Stimulated activated CD8-positive, alpha-beta memory T cell treated with anti-CD3 and anti-CD28 coated beads, Interleukin-4, amount 100 ng/mL, for 1 hour (primary cell): Measurements from ENCODE around the gene CNTNAP4.

ENCODE experiments used
- DNase-seq, 2 donors: peaks; one replicate each; pipeline ENCODE4 v3.0.0-alpha.2; 2020; ENCODE audit warnings: low read depth in 2 of 2, low spot score in 1 of 2

CNTNAP4 gene

GRCh38 chr16:76276745-76277438 is at the start of gene CNTNAP4:
CNTNAP4 (plus strand) TSS chr16:76277401; CDS start chr16:76277663, 262 bp downstream.
- DNase-seq, result no peak

GRCh38 chr16:76228546-76229146 is 48.6 kb upstream of the CNTNAP4 start:
- no peak for DNase-seq

GRCh38 chr16:76232704-76233103 is 44.5 kb upstream of the CNTNAP4 start:
- no peak for DNase-seq

- DNase-seq, result no peak
Measured at GRCh38 chr16:76235025-76235424, 42.2 kb upstream of the CNTNAP4 start.

- DNase-seq, result no peak
Measured at GRCh38 chr16:76235426-76235825, 41.8 kb upstream of the CNTNAP4 start.

- DNase-seq, result no peak
Measured at GRCh38 chr16:76237471-76237870, 39.7 kb upstream of the CNTNAP4 start.

- DNase-seq, result no peak
Measured at GRCh38 chr16:76241755-76242154, 35.4 kb upstream of the CNTNAP4 start.

- no peak for DNase-seq
Measured at GRCh38 chr16:76243620-76244019, 33.6 kb upstream of the CNTNAP4 start.

GRCh38 chr16:76246587-76246986 is 30.6 kb upstream of the CNTNAP4 start:
- no peak for DNase-seq

- no peak for DNase-seq
Measured at GRCh38 chr16:76265434-76266045, 11.7 kb upstream of the CNTNAP4 start.

- no peak for DNase-seq
Measured at GRCh38 chr16:76268824-76269223, 8.4 kb upstream of the CNTNAP4 start.

- DNase-seq, result no peak
Measured at GRCh38 chr16:76277460-76278030, 344 bp downstream of the CNTNAP4 start.

GRCh38 chr16:76278086-76278485 is 885 bp downstream of the CNTNAP4 start:
- no peak for DNase-seq

- DNase-seq, result no peak
Measured at GRCh38 chr16:76278980-76279379, 1.8 kb downstream of the CNTNAP4 start.

- no peak for DNase-seq
Measured at GRCh38 chr16:76280421-76281215, 3.4 kb downstream of the CNTNAP4 start.

GRCh38 chr16:76287466-76287865 is 10.3 kb downstream of the CNTNAP4 start:
- no peak for DNase-seq

GRCh38 chr16:76292218-76292617 is 15.0 kb downstream of the CNTNAP4 start:
- DNase-seq, result no peak

- no peak for DNase-seq
Measured at GRCh38 chr16:76293980-76294379, 16.8 kb downstream of the CNTNAP4 start.

- DNase-seq, result no peak
Measured at GRCh38 chr16:76294396-76295214, 17.4 kb downstream of the CNTNAP4 start.

- no peak for DNase-seq
Measured at GRCh38 chr16:76297941-76298340, 20.7 kb downstream of the CNTNAP4 start.
